NOMO-1 treated with dmso at 0.1 percent for 144 hours (cell line): Measurements from ENCODE around the gene PTGR1.

ENCODE experiments used
- DNase-seq: peaks from one replicate; lab custom pipeline; 2025; ENCODE audit not compliant: unreplicated experiment; lab: John Stamatoyannopoulos, UW

Gene PTGR1

GRCh38 chr9:111542497-111543254, 56.8 kb downstream of the PTGR1 start:
- no peak for DNase-seq

- no peak for DNase-seq
Observed at GRCh38 chr9:111533099-111533790, 66.2 kb downstream of the PTGR1 start.

GRCh38 chr9:111531716-111532115, 67.7 kb downstream of the PTGR1 start:
- DNase-seq, result no peak

- no peak for DNase-seq
Observed at GRCh38 chr9:111529787-111530186, 69.7 kb downstream of the PTGR1 start.

DNA sequence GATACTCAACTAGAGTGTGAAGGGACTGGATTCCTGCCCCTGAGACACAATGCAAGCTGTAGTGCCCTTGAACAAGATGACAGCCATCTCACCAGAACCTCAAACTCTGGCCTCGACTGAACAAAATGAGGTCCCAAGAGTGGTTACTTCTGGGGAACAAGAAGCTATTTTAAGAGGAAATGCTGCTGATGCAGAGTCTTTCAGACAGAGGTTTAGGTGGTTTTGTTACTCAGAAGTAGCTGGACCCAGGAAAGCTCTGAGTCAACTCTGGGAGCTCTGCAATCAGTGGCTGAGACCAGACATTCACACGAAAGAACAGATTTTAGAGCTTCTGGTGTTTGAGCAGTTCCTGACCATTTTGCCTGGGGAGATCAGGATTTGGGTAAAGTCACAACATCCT, 72.1 kb downstream of the PTGR1 start:
- no peak for DNase-seq

DNA sequence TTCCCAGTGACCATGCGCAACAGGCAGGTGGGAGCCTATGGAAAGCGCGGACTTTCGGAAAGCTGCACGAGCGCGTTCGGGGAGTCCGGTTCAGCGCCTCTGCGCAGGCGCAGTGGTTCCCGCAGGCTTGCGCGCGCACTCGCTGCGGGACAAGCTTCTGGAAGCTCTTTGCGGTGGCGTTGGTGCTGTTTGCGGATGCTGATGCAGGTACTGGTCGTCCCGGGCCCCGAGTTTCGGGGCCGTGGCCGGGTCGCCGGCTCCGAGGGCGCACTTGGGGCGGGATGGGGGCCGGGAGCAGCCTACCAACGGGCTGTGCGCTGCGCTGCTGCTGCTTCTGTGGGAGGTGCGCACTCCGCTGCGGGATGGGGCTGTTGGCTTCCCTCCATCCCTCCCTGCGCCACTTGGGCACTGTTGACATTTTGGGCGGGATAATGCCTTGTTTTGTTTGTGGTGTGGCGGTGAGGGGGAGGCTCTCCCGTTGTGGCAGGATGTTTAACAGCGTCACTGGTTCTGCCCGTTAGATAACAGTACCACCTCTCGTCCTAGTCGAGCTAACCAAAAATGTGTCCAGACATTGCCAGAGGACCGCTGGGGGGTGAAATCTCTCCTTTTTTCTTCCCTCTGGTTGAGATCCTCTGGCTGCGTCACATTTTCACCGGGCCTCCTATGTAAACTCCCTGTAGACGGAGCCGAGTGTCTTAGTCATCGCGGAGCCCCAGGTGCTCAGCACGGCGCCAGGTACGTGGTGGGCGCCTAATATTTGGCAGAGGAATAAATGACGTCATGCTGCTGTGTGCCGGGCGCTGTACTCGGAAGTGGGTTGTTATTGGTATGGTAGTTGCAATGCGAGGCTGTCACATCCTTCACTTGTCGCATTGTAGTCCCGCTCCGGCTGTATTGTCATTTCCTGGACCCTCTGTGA, 74.1 kb downstream of the PTGR1 start, which contains the start of gene ZNF483:
ZNF483 (plus strand) TSS at position 124 of the 922 bp plus-strand sequence. CDS start 2,217 bp downstream, outside the sequence.
- DNase-seq, result no peak

DNA sequence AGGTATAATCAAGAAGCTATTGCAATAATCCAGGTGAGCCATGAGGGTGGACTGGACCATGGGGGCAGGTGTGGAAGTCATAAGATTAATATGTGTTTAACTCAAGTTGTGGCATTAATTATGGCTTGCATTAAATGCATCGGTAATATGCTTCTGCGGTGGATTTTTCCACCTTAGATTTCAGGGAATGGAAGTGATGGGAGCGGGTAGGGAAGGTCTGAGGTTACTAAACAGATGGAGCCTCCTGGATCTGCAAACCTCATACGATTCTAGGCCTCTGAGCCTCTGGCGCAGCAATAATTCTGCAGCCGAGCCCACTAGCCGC, 74.8 kb downstream of the PTGR1 start:
- no peak for DNase-seq

DNA sequence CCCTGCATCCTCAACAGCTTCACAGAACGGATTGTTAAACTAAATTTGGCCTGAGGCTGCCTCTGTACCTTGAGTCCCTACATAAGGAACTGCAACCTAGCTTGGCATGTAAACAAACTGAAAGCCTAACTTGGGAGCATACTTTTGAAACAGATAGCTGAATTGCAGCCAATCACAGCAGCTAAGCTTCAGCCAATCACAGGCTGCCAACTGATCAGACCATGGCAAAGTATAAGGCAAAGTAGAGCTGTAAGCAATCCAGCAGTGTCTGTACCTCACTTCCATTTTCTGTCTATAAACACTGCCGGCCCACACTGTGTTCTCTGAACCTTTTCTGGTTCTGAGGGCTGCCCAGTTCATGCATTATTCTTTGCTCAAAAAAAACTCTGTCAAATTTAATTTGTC, 83.4 kb downstream of the PTGR1 start:
- DNase-seq, result no peak

GRCh38 chr9:111514967-111515366, 84.5 kb downstream of the PTGR1 start:
- DNase-seq, result no peak
